DMS153 (cell line): ENCODE measurements around the gene HOXA7.

Source experiments
- DNase-seq: peaks from one replicate; lab custom pipeline; 2025; lab: John Stamatoyannopoulos, UW

Gene HOXA7

DNA sequence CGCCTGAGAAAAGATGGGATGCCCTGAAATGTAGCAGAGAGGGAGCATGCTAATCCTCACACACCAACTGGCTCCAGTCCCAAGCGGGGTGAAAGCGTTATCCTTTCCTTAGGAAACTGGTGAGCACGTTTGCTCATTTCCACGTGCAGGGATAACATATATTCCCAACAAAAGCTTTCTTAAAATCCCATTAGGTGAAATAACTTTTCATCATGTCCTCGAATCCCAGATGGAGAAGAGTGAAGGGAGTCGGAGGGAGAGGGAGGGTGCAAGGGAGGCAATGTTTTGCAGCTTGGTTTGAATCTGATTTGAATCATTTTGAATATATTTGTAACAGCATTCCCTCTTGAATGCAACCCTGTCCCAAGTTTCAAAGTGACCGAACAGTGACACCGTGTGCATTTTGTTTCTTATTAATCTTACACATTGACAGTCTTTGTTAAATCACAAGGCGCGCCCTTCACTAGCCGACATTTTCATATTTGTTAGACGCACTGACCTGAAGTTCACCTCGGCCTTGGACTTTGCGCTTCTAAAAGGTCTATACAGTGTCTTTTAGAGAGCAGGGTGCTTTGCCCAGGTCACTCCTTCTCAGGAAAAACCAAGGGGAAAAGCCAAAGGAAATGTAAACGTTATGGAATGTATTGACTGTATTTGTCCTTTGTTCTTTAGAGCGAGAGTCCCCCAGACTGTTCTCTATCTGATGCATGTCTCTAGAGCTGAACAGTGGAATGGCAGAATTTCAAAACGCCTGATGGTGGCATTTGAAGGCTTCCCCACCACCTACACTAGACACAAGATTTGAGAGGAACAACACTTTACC is 22.9 kb downstream of the HOXA7 start:
- no peak for DNase-seq

DNA sequence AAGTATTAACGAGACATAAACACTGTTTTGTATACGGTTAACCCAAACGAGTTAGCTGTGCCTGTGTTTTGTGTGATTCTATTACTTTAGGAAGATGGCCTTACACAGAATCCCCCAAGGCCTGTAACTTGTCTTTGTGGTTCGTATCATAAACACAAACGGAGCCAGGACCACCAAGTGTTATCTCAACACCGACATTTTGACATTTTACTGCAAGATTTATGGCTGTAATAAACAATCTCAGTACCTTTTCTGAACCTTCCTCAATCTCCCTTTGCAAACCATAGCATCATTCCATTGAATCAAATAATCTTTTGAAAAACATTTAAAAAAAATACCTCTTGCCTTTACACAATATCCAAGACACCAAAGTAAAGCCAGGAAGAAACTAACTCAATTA is 23.5 kb downstream of the HOXA7 start:
- DNase-seq, result no peak

DNA sequence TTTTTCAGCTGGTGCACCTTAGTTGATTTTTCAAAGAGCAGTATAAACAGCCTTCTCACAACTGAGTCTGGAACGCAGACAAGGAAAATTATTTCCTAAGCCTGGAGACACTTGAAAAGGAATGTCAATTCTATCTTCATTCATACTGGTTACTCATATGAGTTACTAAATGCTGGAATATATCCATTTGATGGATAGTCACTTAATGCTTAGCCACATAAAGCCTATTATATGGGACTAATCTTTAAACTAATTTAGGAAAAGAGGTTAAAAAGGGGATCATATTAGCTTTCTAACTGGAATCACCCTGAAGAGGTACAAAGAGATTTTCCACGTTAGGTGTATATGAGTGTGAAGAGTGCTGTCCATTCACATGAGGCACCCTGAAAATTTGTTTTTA is 24.3 kb downstream of the HOXA7 start:
- no peak for DNase-seq

DNA sequence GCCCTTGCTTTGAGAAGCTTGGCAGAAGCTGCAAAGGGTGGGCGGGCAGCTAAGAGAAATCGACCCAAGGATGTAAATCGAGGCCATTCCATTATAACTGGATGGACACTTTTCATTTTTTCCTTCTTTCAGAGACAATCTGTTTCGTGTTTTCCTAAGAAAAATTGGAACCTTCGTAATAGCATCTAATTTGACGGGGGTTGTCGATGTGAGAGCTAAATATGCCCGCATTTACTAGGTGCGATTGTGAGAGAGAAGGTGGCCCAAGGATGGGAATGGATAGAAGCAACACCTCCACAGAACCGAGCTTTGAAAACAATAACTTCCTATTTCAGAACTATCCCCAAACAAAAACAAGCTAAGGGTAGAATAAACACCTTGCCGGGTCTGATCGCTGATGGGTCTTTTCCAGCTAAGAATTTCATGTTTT is 25.1 kb downstream of the HOXA7 start:
- DNase-seq, result no peak

DNA sequence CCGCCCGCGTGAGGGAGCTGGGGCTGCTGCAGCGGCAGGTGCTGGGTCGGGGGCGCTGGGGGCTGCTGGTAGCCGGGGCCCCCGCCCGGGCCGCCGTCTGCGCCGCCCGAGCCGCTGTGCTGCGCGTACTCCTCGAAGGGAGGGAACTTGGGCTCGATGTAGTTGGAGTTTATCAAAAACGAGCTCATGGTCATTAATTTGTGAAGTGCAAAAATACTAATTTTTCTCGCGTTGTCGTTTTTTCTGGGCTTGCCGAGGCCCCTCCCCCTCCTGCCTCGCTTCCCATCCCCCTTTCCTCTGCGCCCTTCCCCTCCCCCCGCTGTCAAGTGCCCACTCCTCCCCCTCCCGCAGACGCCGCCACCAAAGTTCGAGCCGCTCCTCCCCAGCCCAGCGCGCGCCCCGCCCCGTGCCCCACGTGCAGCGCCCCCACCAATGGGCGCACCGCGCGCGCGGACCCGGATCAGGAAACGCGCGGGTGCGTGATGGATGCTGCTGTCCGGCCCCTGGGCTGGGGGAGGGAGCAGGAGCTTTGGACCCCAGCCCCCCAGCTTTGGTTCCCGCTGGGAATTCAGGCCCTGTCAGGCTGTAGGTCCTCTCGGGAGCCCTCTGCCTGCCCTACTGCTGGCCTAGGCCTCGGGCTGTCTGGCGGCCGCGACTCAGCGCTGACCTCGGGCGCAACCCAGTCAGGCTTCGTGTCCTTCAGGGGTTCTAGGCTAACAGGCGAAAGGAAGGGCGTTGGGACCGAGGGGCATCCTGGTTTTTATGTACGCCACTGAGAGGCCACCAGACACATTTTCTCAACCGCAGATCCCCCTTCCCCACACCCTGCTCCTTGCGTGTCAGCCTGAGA is 25.7 kb downstream of the HOXA7 start, which contains the start of gene HOXA4:
TSS of gene HOXA4 (minus strand) at position 218 of the 850 bp plus-strand sequence. CDS start at position 194, 24 bp downstream.
- DNase-seq, result no peak

DNA sequence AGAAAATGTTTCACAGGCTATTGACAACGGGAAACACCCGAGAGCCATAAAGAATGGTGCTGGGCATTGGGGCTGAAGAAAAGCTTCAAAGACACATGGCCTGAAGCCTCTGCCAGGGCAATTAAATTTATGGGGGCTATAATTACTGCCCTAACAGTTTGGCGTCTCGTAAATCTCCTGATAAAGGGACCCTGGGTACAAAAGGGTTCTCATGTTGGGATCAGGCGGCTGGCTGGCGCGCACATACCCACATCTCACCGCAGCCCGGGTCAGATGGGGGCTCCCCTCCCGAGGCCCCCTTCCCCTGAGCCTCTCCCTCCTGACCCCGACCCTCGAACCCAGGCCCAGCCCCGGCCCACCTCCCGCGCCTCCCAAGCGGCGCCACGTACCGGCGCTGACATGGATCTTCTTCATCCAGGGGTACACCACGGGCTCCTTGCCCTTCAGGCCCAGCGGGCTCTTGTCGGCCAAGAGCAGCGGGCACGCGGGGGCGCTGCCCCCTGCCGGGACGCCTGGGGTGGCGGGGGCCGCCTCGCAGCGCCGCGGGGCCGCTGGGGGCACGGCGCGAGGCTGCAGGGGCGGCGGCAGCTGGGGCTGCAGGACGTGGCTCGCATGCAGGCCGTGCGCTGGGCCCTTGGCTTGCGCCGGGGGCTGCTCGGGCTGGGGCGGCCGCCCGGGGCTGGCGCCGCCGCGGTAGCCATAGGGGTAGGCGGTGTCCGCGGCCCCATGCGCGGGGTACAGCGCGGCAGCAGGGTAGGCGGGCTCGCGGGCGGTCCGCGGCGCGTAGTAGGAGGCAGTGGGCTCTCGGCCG is 26.5 kb downstream of the HOXA7 start:
- DNase-seq, result no peak

DNA sequence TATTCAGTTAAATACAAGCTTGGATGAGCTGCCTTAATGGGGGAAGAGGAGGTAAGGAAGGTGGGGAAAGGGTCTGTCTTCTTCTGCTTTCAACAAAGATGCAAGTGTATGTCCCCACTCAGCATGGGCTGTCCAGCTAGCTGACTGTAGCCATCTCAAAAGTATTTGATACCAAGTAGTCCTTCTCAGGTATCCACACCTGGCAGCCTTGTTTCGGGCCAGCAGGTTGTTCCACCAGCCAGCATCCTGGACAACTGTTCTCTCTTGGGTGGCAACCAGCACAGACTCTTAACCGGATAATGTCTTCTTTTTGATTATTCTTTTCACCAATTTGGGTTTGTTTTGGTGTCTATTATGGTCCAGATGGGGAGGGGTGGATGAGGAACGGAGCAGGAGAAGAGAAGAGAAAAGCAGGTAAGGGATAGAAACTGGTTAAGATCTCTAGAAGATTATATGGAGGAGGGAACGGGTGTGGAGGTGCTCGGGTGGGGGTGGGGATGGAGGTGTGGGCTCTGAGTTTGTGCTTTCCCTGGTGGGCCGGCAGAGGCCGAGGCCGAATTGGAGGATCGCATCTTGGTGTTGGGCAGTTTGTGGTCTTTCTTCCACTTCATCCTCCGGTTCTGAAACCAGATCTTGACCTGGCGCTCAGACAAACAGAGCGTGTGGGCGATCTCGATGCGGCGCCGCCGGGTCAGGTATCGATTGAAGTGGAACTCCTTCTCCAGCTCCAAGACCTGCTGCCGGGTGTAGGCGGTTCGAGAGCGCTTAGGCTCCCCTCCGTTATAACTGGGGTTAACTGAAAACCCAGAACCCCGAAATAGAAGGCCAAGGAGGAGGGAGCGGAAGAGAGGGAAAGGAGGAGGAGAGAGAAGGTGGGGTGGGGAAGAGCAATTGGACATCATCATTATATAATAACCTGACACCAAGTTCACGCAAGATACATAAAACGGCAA is 27.4 kb downstream of the HOXA7 start:
- DNase-seq, result no peak

DNA sequence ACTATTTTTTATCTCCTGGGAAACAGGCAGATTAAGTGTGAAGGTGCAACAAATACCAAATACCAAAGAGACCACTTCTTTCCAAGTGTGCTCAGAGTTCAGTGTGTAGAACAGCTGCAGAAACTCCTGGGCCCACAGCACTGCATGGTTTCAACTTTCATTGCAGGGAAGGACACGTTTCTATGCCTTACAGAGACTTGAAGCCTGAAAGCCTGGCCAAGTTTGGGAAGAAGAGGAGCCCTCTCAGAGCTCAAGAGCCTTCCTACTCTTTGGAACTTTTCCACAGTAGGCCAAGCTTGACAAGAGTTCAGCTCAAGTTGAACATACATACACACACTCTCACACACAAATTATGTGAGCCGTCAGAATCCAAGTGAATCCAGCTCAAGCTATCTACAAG is 28.4 kb downstream of the HOXA7 start:
- DNase-seq, result no peak

DNA sequence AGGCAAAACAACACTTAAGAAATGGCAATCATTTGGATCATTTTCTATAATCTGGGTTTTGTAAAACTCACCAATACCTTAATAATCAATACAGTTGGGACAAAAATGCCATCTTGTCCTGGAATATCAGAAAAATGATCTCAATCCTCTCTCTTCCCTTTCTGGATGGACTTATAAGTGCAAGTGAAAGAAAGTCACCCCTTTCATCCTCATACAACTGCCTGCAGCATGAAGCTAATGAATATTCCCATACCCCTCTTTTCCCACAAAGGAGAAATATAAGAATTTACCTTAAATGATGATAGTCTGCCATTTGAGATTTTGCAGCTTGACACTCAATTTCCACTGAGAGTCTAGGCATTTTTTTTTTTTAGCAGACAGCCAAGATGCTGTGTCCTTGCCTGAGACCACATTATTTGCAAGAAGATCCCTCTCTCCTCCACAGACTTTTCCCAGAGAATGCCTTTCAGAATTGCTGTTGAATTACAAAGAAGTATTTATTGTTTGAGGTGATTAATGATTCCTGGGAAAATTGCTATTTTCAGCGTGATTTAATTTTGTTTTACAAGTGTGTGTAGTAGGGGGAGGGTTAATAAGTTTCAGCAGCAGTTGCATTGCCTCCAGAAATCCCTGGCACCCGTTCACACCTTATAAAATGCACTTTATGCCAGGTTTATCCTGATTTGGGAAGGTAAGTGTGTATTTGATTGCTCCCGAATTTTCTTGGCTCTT is 29.7 kb downstream of the HOXA7 start:
- DNase-seq, result no peak

DNA sequence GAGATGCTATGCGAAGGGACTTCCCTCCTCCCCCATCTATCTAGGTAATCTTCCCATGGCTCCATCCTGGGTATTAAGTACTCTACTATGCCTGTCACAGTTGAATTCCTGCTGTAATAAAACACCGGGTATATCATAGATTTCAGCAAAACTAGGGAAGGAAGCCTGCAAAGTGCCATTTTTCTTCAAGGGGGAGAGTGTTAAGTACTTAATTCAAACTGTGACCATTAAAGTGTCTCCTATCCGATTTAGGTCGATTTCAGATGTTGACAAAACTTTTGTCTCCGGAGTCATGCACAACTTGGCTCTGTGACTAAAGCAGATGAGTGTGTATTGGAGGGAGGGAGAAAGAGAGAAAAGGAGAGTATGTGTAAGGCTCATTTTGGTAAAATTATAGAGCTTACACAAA is 30.5 kb downstream of the HOXA7 start:
- no peak for DNase-seq

DNA sequence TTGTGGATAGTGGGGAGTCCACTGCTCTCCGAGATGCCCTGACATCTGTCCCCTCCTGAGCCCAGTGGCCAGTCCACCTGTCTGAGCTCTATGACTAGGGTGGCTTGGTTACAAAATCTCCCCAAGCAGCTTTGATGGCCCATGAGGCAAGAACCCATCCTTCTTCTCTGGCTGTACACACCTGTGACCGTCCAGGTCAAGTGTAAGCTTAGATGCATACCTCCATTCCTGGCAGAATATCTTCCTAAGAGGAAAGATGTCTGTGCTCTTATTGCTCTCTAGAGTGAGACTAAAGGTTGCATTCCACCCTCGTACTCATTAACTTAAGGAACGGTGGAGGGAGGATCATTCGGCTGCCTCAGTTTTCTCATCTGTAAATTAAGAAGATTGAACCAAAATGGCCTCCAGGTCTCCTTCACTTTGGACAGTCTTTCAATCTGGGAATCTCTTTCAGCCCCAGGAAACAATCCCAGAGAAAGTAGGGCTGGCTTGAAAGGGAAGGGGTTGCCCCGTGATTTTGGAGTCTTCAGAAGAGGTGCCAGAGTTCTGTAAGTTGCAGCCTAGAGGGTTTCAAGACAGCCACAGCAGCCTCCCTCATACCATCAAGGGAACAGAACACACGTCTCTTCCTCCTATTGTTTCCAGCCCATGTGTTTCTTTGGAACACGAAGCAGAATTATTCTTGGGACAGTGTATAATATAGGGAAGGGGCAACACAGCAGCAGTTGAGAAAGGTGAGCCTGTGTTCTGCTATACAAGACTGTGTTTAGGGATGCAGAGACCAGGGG is 31.4 kb downstream of the HOXA7 start:
- DNase-seq, result no peak

DNA sequence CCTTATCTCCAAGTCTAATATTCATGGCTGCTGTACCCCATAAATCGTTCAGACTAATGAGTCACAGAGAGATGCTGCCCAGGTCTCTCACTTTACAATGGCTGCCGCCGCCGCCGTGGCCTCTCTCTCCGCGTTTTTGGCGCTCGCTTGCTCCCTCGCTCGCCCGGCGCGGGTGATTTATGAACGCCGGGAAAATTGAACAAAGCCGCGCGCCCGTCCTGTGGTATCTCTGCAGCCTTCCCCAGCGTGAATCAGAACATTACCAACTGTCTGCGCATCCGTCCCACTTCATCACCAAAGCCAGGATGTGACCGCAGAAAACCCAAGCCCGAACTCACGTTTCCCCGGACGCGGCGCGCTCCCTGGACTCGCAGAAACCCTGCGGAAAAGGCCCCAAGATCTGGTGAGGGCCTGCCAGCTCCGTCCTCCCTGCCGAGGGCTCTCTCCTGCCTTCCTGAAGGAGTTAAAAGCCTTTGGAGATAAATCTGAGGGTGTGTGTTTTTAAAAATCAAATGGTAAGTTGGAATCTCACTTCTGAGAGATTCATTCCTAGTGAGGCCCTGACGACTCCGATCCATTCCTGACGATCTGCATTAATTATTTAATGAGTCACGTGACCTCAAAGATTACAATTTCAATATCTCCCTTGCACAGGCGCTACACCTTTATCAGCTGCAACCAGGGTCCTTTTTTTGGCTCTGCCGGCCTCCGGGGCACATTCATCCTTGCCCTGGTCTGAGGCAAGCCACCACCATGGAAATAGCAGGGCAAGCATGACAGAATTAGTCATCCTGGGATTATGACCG is 32.2 kb downstream of the HOXA7 start:
- DNase-seq, result no peak

DNA sequence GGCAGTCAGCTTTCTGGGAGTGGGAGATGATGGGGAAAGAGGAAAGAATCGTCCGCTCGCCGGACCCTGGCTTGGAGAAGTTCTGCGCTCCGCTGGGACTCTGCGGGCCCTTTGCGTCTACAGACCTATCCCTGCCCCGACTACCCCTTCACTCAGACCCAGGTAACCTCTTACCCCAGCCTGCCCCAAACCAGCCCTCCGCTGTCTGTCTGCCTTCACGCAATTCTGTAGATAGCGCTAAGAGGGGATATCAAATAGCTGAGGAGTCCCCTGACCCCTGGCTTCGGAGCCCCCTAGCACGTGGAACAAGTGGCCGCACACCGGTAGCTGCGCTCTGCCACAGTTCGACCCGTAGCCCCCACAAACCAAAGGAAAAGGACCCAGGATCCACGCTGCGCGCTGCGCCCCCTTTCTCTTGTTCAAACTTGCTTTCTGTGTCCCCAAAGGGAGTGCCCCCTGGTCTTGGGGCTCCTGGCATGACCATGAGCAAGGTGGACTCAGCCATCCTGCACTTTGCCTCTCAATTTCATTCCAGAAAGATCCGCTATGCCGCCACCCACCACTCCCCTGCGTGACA is 32.9 kb downstream of the HOXA7 start:
- DNase-seq, result no peak

DNA sequence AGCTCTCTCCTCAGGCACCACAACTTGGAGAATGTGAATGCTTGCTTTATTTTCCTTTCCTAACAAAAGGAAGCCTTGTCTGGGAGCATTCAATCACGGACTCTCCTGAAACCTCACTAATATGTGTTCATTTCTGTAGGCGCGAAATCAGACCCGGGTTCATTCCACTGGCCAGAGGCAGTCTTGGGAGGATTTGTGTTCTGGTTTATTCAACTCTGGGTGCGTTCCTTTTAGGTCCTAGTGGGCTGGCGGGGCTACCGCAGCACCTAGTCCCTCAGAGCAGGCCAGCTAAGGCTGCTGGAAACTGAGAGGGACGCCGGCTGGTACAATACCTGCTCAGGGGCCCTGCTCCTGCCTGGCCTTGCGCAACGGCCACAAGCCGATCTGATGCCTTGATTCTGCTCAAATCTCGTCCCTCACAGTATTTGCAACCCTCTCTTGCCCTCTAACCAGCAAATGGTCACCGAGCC is 33.4 kb downstream of the HOXA7 start:
- DNase-seq, result no peak

DNA sequence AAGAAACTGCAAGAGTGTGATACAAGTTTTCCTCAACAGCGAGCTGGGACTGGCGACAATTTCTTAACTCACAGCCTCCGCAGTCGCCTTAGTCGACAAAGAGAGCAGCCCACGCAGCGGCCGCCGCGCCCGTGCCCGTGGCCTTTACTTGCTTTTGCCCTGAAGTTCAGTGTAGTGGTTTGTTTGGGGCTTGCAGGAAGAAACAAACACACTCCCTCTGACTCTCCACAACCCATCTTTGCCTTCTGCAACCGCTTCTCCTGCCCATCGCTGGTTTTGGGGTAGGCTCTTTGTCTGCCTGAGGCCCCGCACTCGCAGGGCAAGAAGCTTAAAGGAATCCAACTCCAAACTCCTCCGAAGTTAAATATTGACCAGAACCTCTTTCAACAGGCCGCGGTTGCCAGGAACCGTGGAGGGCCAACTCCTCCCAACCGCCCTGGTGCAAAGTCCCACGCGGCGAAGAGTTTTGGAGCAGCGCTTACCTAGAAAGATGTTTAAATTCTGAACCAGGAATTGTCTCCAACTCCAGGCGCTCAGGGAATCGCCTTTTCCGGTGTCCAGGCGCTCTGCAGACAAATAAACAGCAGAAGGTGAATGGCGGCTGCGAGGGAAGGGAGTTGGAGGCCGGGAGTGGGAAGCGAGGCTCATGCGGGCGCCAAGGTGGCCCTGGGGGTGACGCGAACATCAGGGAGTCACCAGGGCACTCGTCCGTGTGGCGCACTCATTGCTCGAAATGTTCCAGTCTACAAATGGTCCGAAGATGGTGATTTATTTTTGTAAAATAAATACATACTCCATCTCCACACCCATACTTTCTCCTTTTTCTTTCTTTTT is 34.2 kb downstream of the HOXA7 start:
- no peak for DNase-seq

DNA sequence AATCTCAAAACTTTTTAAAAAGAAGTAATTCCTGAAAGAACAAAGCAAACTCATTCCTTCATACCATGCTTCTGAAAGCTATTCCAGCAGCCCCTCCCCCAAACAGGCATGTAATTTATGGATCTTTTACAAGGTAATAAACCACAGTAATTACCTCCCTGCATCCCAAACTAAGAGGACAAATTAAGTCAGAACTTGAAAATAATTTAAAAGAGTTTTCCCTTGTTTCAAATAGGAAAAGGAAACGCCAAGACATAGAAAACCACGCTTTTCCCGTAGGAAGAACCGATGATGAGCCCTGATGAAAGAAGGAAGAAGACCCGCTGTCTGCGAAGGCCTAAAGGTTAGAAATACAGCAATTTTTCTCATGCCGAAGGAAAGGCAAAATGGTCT is 34.8 kb downstream of the HOXA7 start:
- DNase-seq, result no peak

DNA sequence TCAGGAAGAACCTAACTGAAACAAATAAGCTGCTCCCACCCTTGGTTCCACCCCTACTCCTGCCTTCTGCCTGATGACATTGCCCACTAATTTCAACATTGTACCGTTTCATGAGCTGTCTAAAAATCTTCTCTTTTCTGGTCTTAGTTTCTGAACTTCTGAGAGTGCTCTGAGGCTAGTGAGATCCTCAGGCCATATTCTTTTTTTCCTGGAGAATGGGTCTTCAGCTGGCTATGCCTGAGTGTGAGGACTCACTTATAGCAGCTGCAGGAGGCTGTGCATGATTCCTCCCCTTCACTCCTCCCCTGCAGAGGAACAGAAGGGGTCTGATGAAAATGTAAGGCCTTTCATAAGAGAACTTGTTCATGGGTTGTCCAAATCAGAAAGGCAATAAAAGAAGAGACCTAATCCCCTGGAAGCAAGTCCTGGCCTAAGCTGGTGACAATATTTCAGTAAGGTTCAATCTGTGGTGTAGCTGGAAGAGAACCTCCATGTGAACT is 37.0 kb downstream of the HOXA7 start:
- DNase-seq, result no peak
